Prostate gland (tissue), 2 donors: ENCODE results near the gene PRKCI. TPM values are rescaled to one million over a fixed set of nuclear protein-coding genes. Genes with fewer than 3 reads are reported as not detected.
"Not testable (repeated sequence)": the region's sequence is repeated elsewhere in the genome, so short reads cannot be mapped to it uniquely, and the experiment has no call there.

ENCODE experiments used
- DNase-seq: peaks from one replicate; pipeline ENCODE4 v3.0.0-alpha.2; 2019; ENCODE audit warnings: low spot score
- H3K27ac ChIP-seq, 2 donors: fragments of 200-600 bp; sonication (generic); 2 replicates each; pipeline ENCODE4 v1.5.1; 2017 to 2019
- H3K27me3 ChIP-seq: fragments of 200-600 bp; sonication (generic); replicated peaks from 2 replicates; pipeline ENCODE4 v1.5.1; 2019; ENCODE audit not compliant: insufficient read depth
- H3K36me3 ChIP-seq, 2 donors: fragments of 200-600 bp; sonication (generic); 1 replicate in 1 of 2; 2 replicates in 1 of 2; pipeline versions ENCODE4 v1.5.1 to v1.8.1; 2017 to 2019
- H3K4me1 ChIP-seq: fragments of 200-600 bp; sonication (generic); replicated peaks from 2 replicates; pipeline ENCODE4 v1.5.1; 2019
- H3K4me3 ChIP-seq, 2 donors: fragments of 200-600 bp; sonication (generic); 2 replicates each; pipeline ENCODE4 v1.5.1; 2017 to 2019
- H3K9me3 ChIP-seq: fragments of 200-600 bp; sonication (generic); 2 replicates; pipeline ENCODE4 v1.5.1; 2017
- CTCF ChIP-seq, 4 experiments: fragments of 200-600 bp in 2 of 4; fragments of 450-650 bp in 2 of 4; sonication (generic) in 2 of 4; IDR thresholded peaks; 1 replicate in 3 of 4; 2 replicates in 1 of 4; pipeline ENCODE4 v1.5.1; 2016 to 2019; ENCODE audit warnings: antibody characterized with exemption in 4 of 4, mild to moderate bottlenecking in 2 of 4, moderate library complexity in 2 of 4
- POLR2A ChIP-seq: fragments of 450-650 bp; IDR thresholded peaks from one replicate; pipeline ENCODE4 v1.6.1; 2016; ENCODE audit warnings: antibody characterized with exemption, mild to moderate bottlenecking
- POLR2AphosphoS5 ChIP-seq: sonication (generic); formaldehyde crosslinking; IDR thresholded peaks from one replicate; pipeline ENCODE4 v1.6.1; 2017; ENCODE audit warnings: antibody characterized with exemption
- WGBS: methylation state at CpG from one replicate; pipeline ENCODE4 v1.1.5; 2018; 5-methylcytosine and 5-hydroxymethylcytosine counted together
- intact Hi-C: fragments of 100-400 bp; cut with DNase I; formaldehyde crosslinking; loops from one replicate; pipeline ENCODE4 v1.14.2; 2022
- total RNA-seq, 2 donors: library from RNA; depleted of rRNA; stranded (reverse); fragments of >200 nt; gene quantifications; one replicate each; pipeline ENCODE4 v1.1.0, GENCODE V29; 2016

Gene PRKCI
- total RNA-seq, 2 donors from 2014 or later: 44.6 to 74.4 TPM

DNA sequence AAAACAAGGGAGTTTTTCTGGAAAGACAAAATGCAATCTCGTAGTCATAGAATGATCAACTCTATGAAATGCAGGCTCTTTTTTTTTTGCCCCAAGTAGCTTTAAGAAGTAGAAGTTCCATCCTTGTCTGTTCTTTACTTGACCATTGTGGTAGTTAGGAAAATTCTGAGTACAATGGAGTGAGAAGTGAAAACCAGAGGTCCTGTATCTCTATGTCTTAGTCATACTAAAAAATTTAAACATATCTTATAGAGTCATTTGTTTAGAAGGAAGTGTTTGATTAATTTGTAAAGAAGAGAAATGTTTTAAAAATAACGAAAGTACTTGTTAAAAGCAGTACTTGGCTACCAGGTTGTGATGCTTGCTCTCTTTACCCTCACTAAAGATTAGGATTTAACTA is 52.4 kb downstream of the PRKCI start:
- Histone ChIP-seq H3K4me1 (no peaks in the 10 kb centered on the region), H3K36me3 (no peaks in the 10 kb centered on the region), H3K27me3 (no peaks in the 10 kb centered on the region), H3K4me3 (no peak overlapping the region), H3K27ac (no peak overlapping the region), H3K9me3 (no peaks in the 10 kb centered on the region)
- TF ChIP-seq CTCF (IDR thresholded peaks at IDR 0.05) (no peak), POLR2AphosphoS5 (no peak), POLR2A (no peak)
- intact Hi-C loops: no loop called here
- no peak for DNase-seq
- whole genome bisulfite sequencing: 86% methylated on average over 2 of the region's 2 CpGs

GRCh38 chr3:170275832-170276231 is 53.6 kb downstream of the PRKCI start:
- intact Hi-C loops: no loop called here
- H3K4me1 ChIP-seq: no peaks in the 10 kb centered on the region
- WGBS: 98% methylated on average over 3 of the region's 3 CpGs
- H3K27ac ChIP-seq: no peak overlapping the region
- H3K9me3 ChIP-seq: no peaks in the 10 kb centered on the region
- no peak overlapping the region for H3K4me3 ChIP-seq
- H3K27me3 ChIP-seq: no peaks in the 10 kb centered on the region
- DNase-seq: no peak
- no peaks in the 10 kb centered on the region for H3K36me3 ChIP-seq
- TF ChIP-seq CTCF (IDR thresholded peaks at IDR 0.05): no peak

DNA sequence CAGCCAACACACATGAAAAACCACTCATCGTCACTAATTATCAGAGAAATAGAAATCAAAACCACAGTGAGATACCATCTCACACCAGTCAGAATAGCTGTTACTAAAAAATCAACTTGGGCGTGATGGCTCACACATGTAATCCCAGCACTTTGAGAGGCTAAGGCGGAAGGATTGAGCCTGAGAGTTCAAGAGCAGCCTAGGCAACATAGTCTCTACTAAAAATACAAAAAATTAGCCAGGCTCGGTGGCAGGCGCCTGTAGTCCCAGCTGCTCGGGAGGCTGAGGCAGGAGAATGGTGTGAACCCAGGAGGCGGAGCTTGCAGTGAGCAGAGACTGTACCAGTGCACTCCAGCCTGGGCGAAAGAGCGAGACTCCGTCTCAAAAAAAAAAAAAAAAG is 55.1 kb downstream of the PRKCI start:
- H3K27ac ChIP-seq, H3K4me3 ChIP-seq, H3K4me1 ChIP-seq, intact Hi-C loops, H3K36me3 ChIP-seq, DNase-seq, H3K27me3 ChIP-seq, H3K9me3 ChIP-seq: not testable (repeated sequence)
- WGBS: 97% methylated on average over 10 of the region's 10 CpGs

GRCh38 chr3:170277833-170278580 is 55.8 kb downstream of the PRKCI start:
- WGBS: 91% methylated on average over 5 of the region's 5 CpGs
- no peaks in the 10 kb centered on the region for H3K4me1 ChIP-seq
- H3K9me3 ChIP-seq: no peaks in the 10 kb centered on the region
- DNase-seq: no peak
- intact Hi-C loops: no loop called here
- H3K4me3 ChIP-seq: no peak overlapping the region
- H3K36me3 ChIP-seq: no peaks in the 10 kb centered on the region
- TF ChIP-seq POLR2AphosphoS5 (no peak), POLR2A (no peak), CTCF (IDR thresholded peaks at IDR 0.05) (no peak)
- no peak overlapping the region for H3K27ac ChIP-seq
- no peaks in the 10 kb centered on the region for H3K27me3 ChIP-seq

GRCh38 chr3:170278627-170279026 is 56.4 kb downstream of the PRKCI start:
- no peak for TF ChIP-seq POLR2AphosphoS5
- TF ChIP-seq POLR2A: no peak
- TF ChIP-seq CTCF (IDR thresholded peaks at IDR 0.05): no peak

More at GRCh38 chr3:170278627-170279026, 56.4 kb downstream of the PRKCI start:
- intact Hi-C loops: no loop called here
- Histone ChIP-seq H3K27ac (no peak overlapping the region), H3K9me3 (no peaks in the 10 kb centered on the region), H3K4me1 (no peaks in the 10 kb centered on the region), H3K27me3 (no peaks in the 10 kb centered on the region), H3K36me3 (no peaks in the 10 kb centered on the region), H3K4me3 (no peak overlapping the region)
- WGBS: 75% methylated on average over 1 of the region's 1 CpG
- DNase-seq: no peak
